Natural killer cell treated with Interleukin-12 subunit alpha and Interleukin-12 subunit beta and Interleukin-15 and Interleukin-18, amount 100 ng/mL, for 72 hours (primary cell): Measurements from ENCODE around the gene SYNRG. TPM values are rescaled to one million over a fixed set of nuclear protein-coding genes. Genes with fewer than 3 reads are reported as not detected.

ENCODE experiments used
- ATAC-seq, 2 donors: fragments of 150-1000 bp; cut with Tn5 transposase in 1 of 2; sonication (Bioruptor Pico), chemical (Tn5 transposase) in 1 of 2; 2 replicates each; pipeline ENCODE4 v1.10.0; 2021
- DNase-seq: peaks from one replicate; pipeline ENCODE4 v3.0.0; 2022; ENCODE audit warnings: low spot score
- H3K27ac Mint-ChIP-seq, 2 donors: 1 replicate in 1 of 2; 2 replicates in 1 of 2; pipeline ENCODE4 v1.8.0; 2022; ENCODE audit warnings: mixed read lengths in 2 of 2, mild to moderate bottlenecking in 1 of 2, moderate library complexity in 1 of 2
- H3K27me3 Mint-ChIP-seq, 2 donors: 1 replicate in 1 of 2; 2 replicates in 1 of 2; pipeline ENCODE4 v1.8.0; 2022; ENCODE audit warnings: mixed read lengths in 2 of 2
- H3K36me3 Mint-ChIP-seq: one replicate; pipeline ENCODE4 v1.8.0; 2022; ENCODE audit warnings: mixed read lengths
- H3K4me1 Mint-ChIP-seq, 2 donors: 1 replicate in 1 of 2; 2 replicates in 1 of 2; pipeline ENCODE4 v1.8.0; 2022; ENCODE audit warnings: low read depth in 2 of 2, mixed read lengths in 2 of 2, mild to moderate bottlenecking in 1 of 2
- H3K4me3 Mint-ChIP-seq: one replicate; pipeline ENCODE4 v1.8.0; 2022; ENCODE audit warnings: mixed read lengths
- H3K9me3 Mint-ChIP-seq: 2 replicates; pipeline ENCODE4 v1.8.0; 2022; ENCODE audit warnings: mixed read lengths
- total RNA-seq, 2 donors: library from RNA; stranded (reverse); gene quantifications; one replicate each; pipeline ENCODE4 v1.2.3, GENCODE V29; 2022

SYNRG gene
- total RNA-seq, 2 donors from 2014 or later = 68.7 to 77.4 TPM

GRCh38 chr17:37571674-37572073, 37.5 kb downstream of the SYNRG start:
- Mint-ChIP-seq H3K4me3 (no peak overlapping the region), H3K27me3 (no peaks in the 10 kb centered on the region), H3K4me1 (peaks cover 15 to 16% of the 10 kb centered on the region in 2 donors), H3K36me3 (peaks cover 32% of the 10 kb centered on the region), H3K27ac (no peak overlapping the region), H3K9me3 (no peaks in the 10 kb centered on the region)
- DNase-seq = no peak
- no peak for ATAC-seq

GRCh38 chr17:37570527-37571093, 38.6 kb downstream of the SYNRG start:
- Mint-ChIP-seq H3K27me3 (no peaks in the 10 kb centered on the region), H3K36me3 (peaks cover 34% of the 10 kb centered on the region), H3K9me3 (no peaks in the 10 kb centered on the region), H3K4me1 (peaks cover 15 to 16% of the 10 kb centered on the region in 2 donors), H3K27ac (no peak overlapping the region), H3K4me3 (no peak overlapping the region)
- ATAC-seq (peak in 1 of 2 donors; percentile 65), DNase-seq (no peak)

- no peak for ATAC-seq
- Mint-ChIP-seq H3K9me3 (no peaks in the 10 kb centered on the region), H3K27me3 (no peaks in the 10 kb centered on the region), H3K27ac (no peak overlapping the region), H3K4me1 (peaks cover 10 to 11% of the 10 kb centered on the region in 2 donors), H3K36me3 (peaks cover 22% of the 10 kb centered on the region), H3K4me3 (no peak overlapping the region)
- DNase-seq = no peak
Observed at GRCh38 chr17:37568350-37569053, 40.7 kb downstream of the SYNRG start.

- no peak for DNase-seq
- peaks cover 6 to 11% of the 10 kb centered on the region in 2 donors for H3K4me1 Mint-ChIP-seq
Observed at GRCh38 chr17:37567538-37567937, 41.7 kb downstream of the SYNRG start.

GRCh38 chr17:37567137-37567536, 42.1 kb downstream of the SYNRG start:
- Mint-ChIP-seq H3K36me3 (peaks cover 22% of the 10 kb centered on the region), H3K9me3 (no peaks in the 10 kb centered on the region), H3K4me3 (no peak overlapping the region), H3K4me1 (peaks cover 6 to 11% of the 10 kb centered on the region in 2 donors), H3K27me3 (no peaks in the 10 kb centered on the region), H3K27ac (no peak overlapping the region)
- ATAC-seq = no peak
- no peak for DNase-seq

More at GRCh38 chr17:37567538-37567937, 41.7 kb downstream of the SYNRG start:
- no peak for ATAC-seq
- Mint-ChIP-seq H3K36me3 (peaks cover 22% of the 10 kb centered on the region), H3K27ac (no peak overlapping the region), H3K4me3 (no peak overlapping the region), H3K27me3 (no peaks in the 10 kb centered on the region), H3K9me3 (no peaks in the 10 kb centered on the region)

- peak in 1 of 2 donors; percentile 24 for ATAC-seq
- no peak for DNase-seq
- H3K4me1 Mint-ChIP-seq = peaks cover 6 to 11% of the 10 kb centered on the region in 2 donors
- H3K27ac Mint-ChIP-seq = peak overlapping the region; percentile 24 to 29
- no peaks in the 10 kb centered on the region for H3K9me3 Mint-ChIP-seq
- no peaks in the 10 kb centered on the region for H3K27me3 Mint-ChIP-seq
- no peak overlapping the region for H3K4me3 Mint-ChIP-seq
- H3K36me3 Mint-ChIP-seq = peaks cover 22% of the 10 kb centered on the region
Observed at GRCh38 chr17:37564252-37564651, 45.0 kb downstream of the SYNRG start.

GRCh38 chr17:37562016-37562745, 47.0 kb downstream of the SYNRG start:
- Mint-ChIP-seq H3K4me1 (peaks cover 6 to 10% of the 10 kb centered on the region in 2 donors), H3K4me3 (no peak overlapping the region), H3K36me3 (peaks cover 22% of the 10 kb centered on the region), H3K9me3 (no peaks in the 10 kb centered on the region), H3K27me3 (no peaks in the 10 kb centered on the region), H3K27ac (no peak overlapping the region)
- DNase-seq (no peak), ATAC-seq (no peak)

- H3K27ac Mint-ChIP-seq = no peak overlapping the region
- no peak overlapping the region for H3K4me3 Mint-ChIP-seq
- no peak for ATAC-seq
- peaks cover 11% of the 10 kb centered on the region for H3K36me3 Mint-ChIP-seq
- H3K9me3 Mint-ChIP-seq = no peaks in the 10 kb centered on the region
- no peaks in the 10 kb centered on the region for H3K27me3 Mint-ChIP-seq
- peaks cover under 1 to 2% of the 10 kb centered on the region in 2 donors for H3K4me1 Mint-ChIP-seq
- DNase-seq = no peak
Observed at GRCh38 chr17:37558299-37558698, 50.9 kb downstream of the SYNRG start.

GRCh38 chr17:37557482-37557881, 51.7 kb downstream of the SYNRG start:
- H3K9me3 Mint-ChIP-seq = no peaks in the 10 kb centered on the region
- H3K36me3 Mint-ChIP-seq = peaks cover 17% of the 10 kb centered on the region
- peaks cover 7 to 10% of the 10 kb centered on the region in 2 donors for H3K4me1 Mint-ChIP-seq

GRCh38 chr17:37555386-37555785, 53.8 kb downstream of the SYNRG start:
- H3K27me3 Mint-ChIP-seq = no peaks in the 10 kb centered on the region
- ATAC-seq = no peak
- H3K36me3 Mint-ChIP-seq = peaks cover 26% of the 10 kb centered on the region
- H3K4me3 Mint-ChIP-seq = no peak overlapping the region
- no peak for DNase-seq
- H3K27ac Mint-ChIP-seq = no peak overlapping the region
- H3K9me3 Mint-ChIP-seq = no peaks in the 10 kb centered on the region
- H3K4me1 Mint-ChIP-seq = peaks cover 22 to 31% of the 10 kb centered on the region in 2 donors

More at GRCh38 chr17:37557482-37557881, 51.7 kb downstream of the SYNRG start:
- no peak overlapping the region for H3K27ac Mint-ChIP-seq
- no peaks in the 10 kb centered on the region for H3K27me3 Mint-ChIP-seq
- no peak for DNase-seq
- ATAC-seq = no peak
- no peak overlapping the region for H3K4me3 Mint-ChIP-seq

GRCh38 chr17:37553401-37553966, 55.7 kb downstream of the SYNRG start:
- peak overlapping the region; percentile 40 to 81 for H3K27ac Mint-ChIP-seq

GRCh38 chr17:37551788-37552187, 57.4 kb downstream of the SYNRG start:
- ATAC-seq (no peak), DNase-seq (no peak)
- Mint-ChIP-seq H3K27me3 (no peaks in the 10 kb centered on the region), H3K4me1 (peaks cover 30 to 35% of the 10 kb centered on the region in 2 donors), H3K4me3 (no peak overlapping the region), H3K9me3 (no peaks in the 10 kb centered on the region), H3K27ac (peak overlapping the region; percentile 40 to 81), H3K36me3 (peaks cover 19% of the 10 kb centered on the region)

More at GRCh38 chr17:37553401-37553966, 55.7 kb downstream of the SYNRG start:
- ATAC-seq (no peak), DNase-seq (no peak)
- H3K27me3 Mint-ChIP-seq = no peaks in the 10 kb centered on the region
- no peak overlapping the region for H3K4me3 Mint-ChIP-seq
- H3K36me3 Mint-ChIP-seq = peaks cover 27% of the 10 kb centered on the region
- no peaks in the 10 kb centered on the region for H3K9me3 Mint-ChIP-seq
- H3K4me1 Mint-ChIP-seq = peaks cover 28 to 35% of the 10 kb centered on the region in 2 donors

- H3K36me3 Mint-ChIP-seq = peaks cover 18% of the 10 kb centered on the region
- no peak overlapping the region for H3K27ac Mint-ChIP-seq
- H3K9me3 Mint-ChIP-seq = no peaks in the 10 kb centered on the region
- DNase-seq (no peak), ATAC-seq (no peak)
- no peaks in the 10 kb centered on the region for H3K27me3 Mint-ChIP-seq
- peaks cover 30 to 31% of the 10 kb centered on the region in 2 donors for H3K4me1 Mint-ChIP-seq
- no peak overlapping the region for H3K4me3 Mint-ChIP-seq
Observed at GRCh38 chr17:37547986-37548385, 61.2 kb downstream of the SYNRG start.
